Measurements from ENCODE around the gene CIAO3. TPM values are rescaled to one million over a fixed set of nuclear protein-coding genes. Genes with fewer than 3 reads are reported as not detected.

The CIAO3 gene
- total and polyA plus RNA-seq, 10 of the 15 experiments (the other 5 are each of a cell fraction or from before 2014, with no cell fraction given) = 1.4 to 37.5 (median 30.8) TPM

- DNase-seq (ENCODE audit: low read depth, low spot score) (no peak), FAIRE-seq (no peak), ATAC-seq (no peak)
- Histone ChIP-seq H3K4me3 (peak overlapping the region; percentile 77), H3K27me3 (replicated peaks in 1 of 2; ENCODE audit: control insufficient read depth in 2 of 2, insufficient read depth in 2 of 2, low read length in 1 of 2) (no peaks in the 10 kb centered on the region), H3K9ac (ENCODE audit: control insufficient read depth, insufficient read depth, low read length) (peak overlapping the region; percentile 88), H2AFZ (ENCODE audit: control insufficient read depth, low read depth, low read length) (no peak overlapping the region), H3K4me2 (ENCODE audit: control insufficient read depth, insufficient read depth) (peak overlapping the region; percentile 98), H4K20me1 (ENCODE audit: control insufficient read depth, insufficient read depth) (peaks cover 6% of the 10 kb centered on the region; the same call in 1 of the 2 replicates), H3K9me3 (replicated peaks; ENCODE audit: control insufficient read depth, insufficient read depth, low read length) (no peaks in the 10 kb centered on the region), H3K79me2 (ENCODE audit: control insufficient read depth, insufficient read depth, low read length) (peaks cover 24% of the 10 kb centered on the region), H3K36me3 (ENCODE audit: control insufficient read depth in 2 of 2, insufficient read depth in 2 of 2, low read length in 1 of 2) (peaks cover 6 to 9% of the 10 kb centered on the region in 2 experiments; a peak in 2 of 4 replicates), H3K27ac (ENCODE audit: control insufficient read depth, insufficient read depth) (peak overlapping the region; percentile 53; the same call in 1 of the 2 replicates), H3K4me1 (ENCODE audit: control insufficient read depth, insufficient read depth, low read length) (peaks cover 15% of the 10 kb centered on the region)
- intact Hi-C loops (cut with micrococcal nuclease; ENCODE audit: unreplicated experiment) (loop anchor here (5.0 kb wide), 1 partner anchor 44 kb away; the partner anchor contains the start of gene METTL26), in situ Hi-C loops (cut with MboI) (no loop called here)
- ChIA-PET SMC1A (ENCODE audit: uncharacterized antibody, unreplicated experiment) (no interaction called here), POLR2A (interaction anchor here (1.0 to 2.0 kb wide), 6 partner anchors 9 to 41 kb away, joined by 3 to 13 read pairs (median 4); partner anchors contain the start of genes RHOT2 and WDR24), CTCF (interaction anchor here (1.0 to 1.5 kb wide), 2 partner anchors 9 to 14 kb away, joined by 3 to 4 read pairs; partner anchors contain the start of genes RHOT2 and WDR24), RAD21 (ENCODE audit: unreplicated experiment) (interaction anchor here (0.6 to 1.2 kb wide), 4 partner anchors 9 to 99 kb away, joined by 3 to 4 read pairs (median 3); partner anchors contain the start of genes ANTKMT and WDR24)
- TF ChIP-seq ZNF622 (IDR thresholded peaks at IDR 0.05) (no peak), RFX5 (IDR thresholded peaks at IDR 0.05; ENCODE audit: low read depth, low read length) (no peak), LARP7 (IDR thresholded peaks at IDR 0.05) (no peak), HSF1 (IDR thresholded peaks at IDR 0.05; ENCODE audit: low read depth, low read length) (no peak), EED (IDR thresholded peaks at IDR 0.05; ENCODE audit: low read depth) (no peak), PBX3 (IDR thresholded peaks at IDR 0.05; ENCODE audit: insufficient replicate concordance, low read depth, low read length) (no peak), SMARCA5 (IDR thresholded peaks at IDR 0.05) (no peak), CTCF (IDR thresholded peaks at IDR 0.05 in 2 of 3, conservative IDR thresholded peaks at IDR 0.05 in 1 of 3; ENCODE audit: control insufficient read depth in 2 of 3, extremely low read depth in 1 of 3, insufficient read depth in 1 of 3, low read depth in 3 of 3, low read length in 3 of 3) (peak in 2 of 3 experiments; percentile 7 to 15; a peak in 1 of 6 replicates), MLLT1 (IDR thresholded peaks at IDR 0.05) (0 out of 2 replicates have a peak, but pooled peaks have one; percentile 50), ZBTB11 (CRISPR knock-in tag; IDR thresholded peaks at IDR 0.05) (no peak), NFXL1 (IDR thresholded peaks at IDR 0.05; ENCODE audit: borderline replicate concordance) (no peak), CBFB (IDR thresholded peaks at IDR 0.05; ENCODE audit: low read depth) (0 out of 2 replicates have a peak, but pooled peaks have one; percentile 11)
- 52% methylated on average over 44 of the region's 44 CpGs for WGBS (ENCODE audit: insufficient coverage, insufficient replicate concordance, low lambda C conversion rate, missing lambda C conversion rate)
- no TSS peak for BruUV-seq (replicated peaks)
Measured at GRCh38 chr16:680967-681745, 59.6 kb downstream of the CIAO3 start.

Data from GM12878 (cell line).